GM12892 (cell line): Measurements from ENCODE around the gene PDIA5.

Experiments
- DNase-seq: peaks from one replicate; pipeline ENCODE4 v3.0.0; 2011; ENCODE audit not compliant: insufficient read length
- FAIRE-seq: peaks from 2 replicates; lab custom pipeline; 2011; peaks lifted over from hg19 to GRCh38; lab: Jason Lieb, UNC
- POLR2A ChIP-seq: IDR thresholded peaks from 2 replicates; pipeline ENCODE4 v1.6.1; 2011; ENCODE audit warnings: low read depth, low read length, control low read depth
- POLR2AphosphoS5 ChIP-seq: IDR thresholded peaks from 2 replicates; pipeline ENCODE4 v1.6.1; 2011; ENCODE audit warnings: low read depth, low read length, control low read depth
- TAF1 ChIP-seq: IDR thresholded peaks from 2 replicates; pipeline ENCODE4 v1.6.1; 2011; ENCODE audit warnings: low read depth, mild to moderate bottlenecking, control low read depth, low read length, borderline replicate concordance

Gene PDIA5

DNA sequence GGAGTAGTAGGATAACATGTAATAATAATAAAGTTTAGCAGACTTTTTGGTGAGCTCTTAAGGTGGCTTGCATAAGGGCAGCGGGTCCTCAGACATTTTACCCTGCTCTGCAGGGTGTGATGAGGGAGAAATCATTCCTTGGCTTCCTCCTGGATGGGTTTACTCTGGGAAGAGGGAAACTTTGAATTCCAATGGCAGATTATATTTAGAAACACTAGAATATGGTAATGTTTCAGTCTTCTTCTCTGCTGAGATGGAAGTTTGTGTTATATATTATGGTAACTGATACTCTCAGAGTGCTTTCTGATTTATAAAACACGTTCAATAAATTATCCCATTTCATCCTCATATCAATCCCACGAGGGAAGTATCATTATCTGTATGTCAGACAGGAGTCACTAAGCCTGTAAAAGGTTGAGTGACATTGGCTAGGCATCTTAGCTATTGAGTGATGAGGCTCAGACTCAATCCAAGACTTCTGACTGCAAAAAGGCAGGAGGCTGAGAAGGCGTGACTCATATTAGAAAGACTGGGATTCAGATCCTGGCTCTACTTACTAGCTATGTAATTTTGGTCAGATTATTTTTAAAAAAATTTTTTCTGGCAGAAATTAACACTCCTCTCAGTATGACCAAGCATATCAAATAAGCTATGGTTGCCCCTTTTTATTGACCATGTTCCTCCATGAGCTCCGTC lies 19.3 kb downstream of the PDIA5 start:
- TF ChIP-seq POLR2A: no peak
- no peak for TF ChIP-seq POLR2AphosphoS5
- no peak for TF ChIP-seq TAF1
- FAIRE-seq (no peak), DNase-seq (no peak)

DNA sequence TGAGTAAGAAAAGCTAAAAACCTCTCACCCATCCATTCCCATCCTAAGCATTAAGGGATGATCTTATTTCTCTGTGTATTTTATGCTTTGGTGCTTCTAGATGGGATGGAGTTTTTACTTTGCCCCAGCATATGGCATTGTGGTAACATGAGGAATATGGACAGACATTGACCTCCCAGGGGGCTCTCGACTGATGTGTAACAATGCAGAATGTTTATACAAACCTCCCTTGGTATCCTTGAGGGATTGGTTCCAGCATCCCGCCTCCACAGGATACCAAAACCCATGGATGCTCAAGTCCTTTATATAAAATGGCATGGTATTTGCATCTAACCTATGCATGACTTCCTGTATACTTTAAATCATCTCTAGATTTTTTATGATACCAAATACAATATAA lies 21.6 kb downstream of the PDIA5 start:
- FAIRE-seq (no peak), DNase-seq (no peak)
- TF ChIP-seq POLR2AphosphoS5 (no peak), TAF1 (no peak), POLR2A (no peak)

DNA sequence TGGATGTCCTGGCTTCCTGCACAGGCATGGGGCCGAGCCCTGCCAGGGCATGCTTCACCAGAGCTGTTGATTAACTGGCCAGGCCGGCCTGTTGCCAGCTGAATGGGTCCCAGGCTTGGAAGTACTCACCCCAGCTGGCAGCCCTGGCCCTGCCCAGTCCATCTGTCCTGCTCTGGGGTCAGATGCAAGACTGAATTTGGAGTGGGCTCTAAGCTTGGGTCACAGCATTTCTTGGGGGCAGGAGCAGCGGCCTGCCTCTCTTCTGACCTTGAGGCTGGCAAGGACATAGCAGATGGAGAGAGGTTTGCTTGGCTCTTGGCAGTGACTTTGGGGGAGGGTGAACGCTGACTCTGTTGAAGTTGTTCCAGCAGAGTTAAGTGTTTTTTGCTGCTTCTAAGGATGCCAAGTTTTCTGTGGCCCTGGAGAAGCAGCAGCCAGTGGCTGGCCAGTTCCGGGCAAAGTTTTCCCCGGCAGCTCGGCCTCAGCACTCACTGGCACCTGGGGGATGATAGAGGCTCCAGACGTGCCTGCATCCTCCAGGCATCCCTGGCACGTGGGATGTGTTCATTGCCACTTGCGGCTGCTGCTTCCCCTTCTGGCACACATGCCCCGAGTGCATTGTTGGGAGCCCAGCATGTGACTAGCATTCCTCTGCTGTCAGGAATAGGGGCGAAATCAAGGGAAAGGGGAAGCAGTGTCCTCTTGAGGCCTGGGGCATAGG lies 22.9 kb downstream of the PDIA5 start:
- no peak for TF ChIP-seq TAF1
- no peak for TF ChIP-seq POLR2AphosphoS5
- TF ChIP-seq POLR2A: no peak
- no peak for DNase-seq
- FAIRE-seq: no peak

DNA sequence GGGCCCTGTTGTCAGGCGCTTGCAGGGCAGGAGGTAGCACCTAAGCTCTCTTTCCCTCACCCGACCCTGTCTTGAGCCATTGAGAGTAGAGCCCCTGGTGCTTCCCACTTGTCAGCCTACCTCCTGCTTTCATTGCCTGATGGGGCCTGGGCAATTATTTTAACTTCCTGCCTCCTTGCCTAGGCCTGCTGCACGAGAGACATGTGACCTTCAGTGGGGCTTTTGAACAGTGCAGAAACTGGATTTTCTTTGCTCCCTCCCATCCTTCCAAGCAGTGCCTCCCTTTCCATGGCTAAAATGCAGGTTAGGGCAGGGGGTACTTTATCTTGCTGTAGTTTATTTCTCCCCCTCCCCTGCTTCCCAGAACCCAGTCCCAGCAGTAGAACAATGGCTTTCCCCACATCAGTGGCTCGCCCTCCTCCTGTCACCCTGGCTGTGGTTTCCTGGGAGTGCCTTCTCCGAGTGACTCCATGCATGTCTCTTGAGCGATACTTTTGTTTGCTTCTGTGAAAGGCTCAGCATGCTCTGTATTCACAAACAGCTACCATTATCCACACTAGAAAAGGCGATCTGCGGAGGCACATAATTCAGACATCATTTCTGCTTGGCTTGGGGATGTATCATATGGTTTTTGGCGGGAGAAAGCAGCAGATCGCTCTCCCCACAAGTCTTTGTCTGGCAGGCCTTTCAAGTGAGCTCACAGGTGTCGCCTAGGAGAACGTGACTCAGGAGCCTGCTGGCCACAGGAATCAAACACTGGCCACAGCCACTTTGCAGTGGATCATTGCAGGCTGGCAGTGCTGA lies 24.1 kb downstream of the PDIA5 start:
- DNase-seq: no peak
- no peak for TF ChIP-seq TAF1
- TF ChIP-seq POLR2AphosphoS5: no peak
- no peak for TF ChIP-seq POLR2A
- no peak for FAIRE-seq

DNA sequence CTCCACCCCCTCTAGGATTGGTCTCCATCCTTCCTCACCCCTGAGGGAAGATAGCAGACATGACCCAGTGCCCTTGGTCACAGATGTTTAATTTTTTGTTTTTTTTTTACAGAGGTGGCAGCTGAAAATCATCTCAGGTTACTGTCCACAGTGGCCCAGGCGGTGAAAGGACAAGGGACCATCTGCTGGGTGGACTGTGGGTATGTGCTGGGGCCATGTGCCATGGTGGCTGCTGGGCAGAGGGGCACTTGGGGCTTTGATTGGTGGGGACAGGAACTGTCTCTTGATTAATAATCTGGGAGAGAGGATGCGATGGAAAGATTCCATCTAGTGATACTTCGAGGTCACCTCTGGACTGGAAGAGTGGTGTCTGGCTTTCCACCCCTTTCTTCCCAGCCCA lies 25.4 kb downstream of the PDIA5 start:
- TF ChIP-seq POLR2A: no peak
- TF ChIP-seq TAF1: no peak
- TF ChIP-seq POLR2AphosphoS5: no peak
- DNase-seq (no peak), FAIRE-seq (no peak)

DNA sequence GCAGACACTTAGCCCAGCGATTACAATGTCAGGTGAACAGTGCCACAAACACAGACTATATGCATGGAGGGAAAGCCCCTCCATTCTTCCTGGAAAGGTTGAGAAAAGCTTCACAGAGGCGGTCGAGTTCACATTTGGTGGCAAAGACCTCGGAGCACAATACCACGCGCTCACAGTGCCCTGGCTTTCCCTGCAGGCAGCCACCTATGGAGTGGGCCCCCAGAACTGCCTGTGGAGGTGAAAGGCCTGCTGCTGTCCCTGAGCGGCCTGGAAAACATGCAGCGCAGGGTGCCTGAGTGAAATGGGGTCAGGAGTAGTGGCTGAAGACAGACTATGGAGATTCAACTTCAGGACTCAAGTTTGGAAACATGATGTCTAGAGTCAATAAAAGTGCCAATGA lies 26.9 kb downstream of the PDIA5 start:
- FAIRE-seq (no peak), DNase-seq (no peak)
- no peak for TF ChIP-seq POLR2AphosphoS5
- no peak for TF ChIP-seq TAF1
- TF ChIP-seq POLR2A: no peak

DNA sequence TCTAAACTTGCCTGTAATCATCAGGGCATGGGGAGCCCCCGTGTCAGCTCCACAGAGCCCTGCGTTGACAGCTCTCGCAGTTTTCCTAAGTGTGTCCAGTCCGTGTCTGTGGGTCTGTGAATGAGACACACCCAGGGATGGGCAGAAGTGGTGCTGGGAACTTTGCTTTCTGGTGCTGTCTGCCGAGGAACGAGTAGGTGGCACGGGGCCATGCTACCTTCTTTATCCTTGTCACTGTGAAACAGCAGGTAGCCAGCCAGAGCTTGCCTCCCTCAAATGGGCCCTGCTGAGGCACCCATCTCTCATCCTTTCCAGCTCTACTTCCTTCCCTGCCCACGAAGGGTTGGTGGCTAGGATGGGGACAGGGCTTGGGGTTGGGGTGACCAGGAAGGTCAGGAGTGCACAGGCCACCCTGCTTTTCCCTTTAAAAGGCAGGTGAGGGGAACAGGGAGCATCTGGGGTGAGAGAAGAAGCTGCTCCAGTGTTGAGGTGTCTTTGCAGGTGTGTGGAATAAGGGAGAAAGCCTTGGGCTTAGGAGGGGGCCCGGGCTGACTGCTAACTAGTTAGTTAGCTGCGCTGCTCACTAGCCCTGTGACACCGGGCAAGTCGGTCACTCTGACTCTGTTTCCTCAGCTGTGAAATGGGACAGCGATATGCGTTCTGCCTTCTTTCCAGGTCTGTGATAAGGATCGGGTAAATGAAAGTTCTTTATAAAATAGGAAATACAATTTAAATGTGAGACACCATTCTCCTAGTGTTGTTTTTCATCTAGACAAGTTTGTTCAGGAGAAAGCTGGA lies 27.9 kb downstream of the PDIA5 start:
- FAIRE-seq (no peak), DNase-seq (no peak)
- TF ChIP-seq TAF1 (no peak), POLR2A (no peak), POLR2AphosphoS5 (no peak)

DNA sequence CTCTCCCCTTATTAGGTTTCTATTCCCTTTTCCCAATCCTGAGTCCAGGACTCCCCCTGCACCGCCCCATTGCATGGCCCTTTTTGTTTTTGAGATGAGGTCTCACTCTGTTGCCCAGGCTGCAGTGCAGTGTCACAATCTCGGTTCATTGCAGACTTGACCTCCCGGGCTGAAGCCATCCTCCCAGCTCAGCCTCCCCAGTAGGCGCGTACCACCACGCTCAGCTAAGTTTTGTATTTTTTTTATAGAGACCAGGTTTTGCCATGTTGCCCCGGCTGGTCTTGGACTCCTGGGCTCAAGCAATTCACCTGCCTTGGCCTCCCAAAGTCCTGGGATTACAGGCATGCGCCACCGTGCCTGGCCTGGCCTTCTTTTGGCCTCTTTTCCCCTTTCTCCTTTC lies 29.3 kb downstream of the PDIA5 start:
- TF ChIP-seq POLR2AphosphoS5 (no peak), TAF1 (no peak), POLR2A (no peak)
- DNase-seq (no peak), FAIRE-seq (no peak)

DNA sequence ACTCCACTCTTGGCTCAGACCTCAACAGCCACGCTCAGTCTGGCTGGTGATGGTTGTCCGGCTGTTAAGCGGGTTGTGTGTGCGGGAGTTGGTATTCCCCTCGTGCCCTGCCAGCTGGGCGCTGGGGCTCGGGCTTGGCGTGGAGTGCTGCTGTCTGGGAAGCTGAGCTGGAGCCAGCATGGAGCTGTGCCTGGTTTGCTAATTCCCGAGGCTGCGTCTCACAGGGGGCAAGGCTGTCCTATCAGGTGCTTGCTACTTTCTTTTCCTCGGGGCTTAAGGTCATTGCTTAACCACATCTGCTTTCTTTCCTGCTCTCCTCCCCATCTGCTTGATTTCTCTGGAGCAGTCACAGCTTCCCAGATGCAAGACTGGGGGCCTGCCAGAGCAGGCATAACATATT lies 29.9 kb downstream of the PDIA5 start:
- DNase-seq (no peak), FAIRE-seq (no peak)
- TF ChIP-seq TAF1 (no peak), POLR2A (no peak), POLR2AphosphoS5 (no peak)

DNA sequence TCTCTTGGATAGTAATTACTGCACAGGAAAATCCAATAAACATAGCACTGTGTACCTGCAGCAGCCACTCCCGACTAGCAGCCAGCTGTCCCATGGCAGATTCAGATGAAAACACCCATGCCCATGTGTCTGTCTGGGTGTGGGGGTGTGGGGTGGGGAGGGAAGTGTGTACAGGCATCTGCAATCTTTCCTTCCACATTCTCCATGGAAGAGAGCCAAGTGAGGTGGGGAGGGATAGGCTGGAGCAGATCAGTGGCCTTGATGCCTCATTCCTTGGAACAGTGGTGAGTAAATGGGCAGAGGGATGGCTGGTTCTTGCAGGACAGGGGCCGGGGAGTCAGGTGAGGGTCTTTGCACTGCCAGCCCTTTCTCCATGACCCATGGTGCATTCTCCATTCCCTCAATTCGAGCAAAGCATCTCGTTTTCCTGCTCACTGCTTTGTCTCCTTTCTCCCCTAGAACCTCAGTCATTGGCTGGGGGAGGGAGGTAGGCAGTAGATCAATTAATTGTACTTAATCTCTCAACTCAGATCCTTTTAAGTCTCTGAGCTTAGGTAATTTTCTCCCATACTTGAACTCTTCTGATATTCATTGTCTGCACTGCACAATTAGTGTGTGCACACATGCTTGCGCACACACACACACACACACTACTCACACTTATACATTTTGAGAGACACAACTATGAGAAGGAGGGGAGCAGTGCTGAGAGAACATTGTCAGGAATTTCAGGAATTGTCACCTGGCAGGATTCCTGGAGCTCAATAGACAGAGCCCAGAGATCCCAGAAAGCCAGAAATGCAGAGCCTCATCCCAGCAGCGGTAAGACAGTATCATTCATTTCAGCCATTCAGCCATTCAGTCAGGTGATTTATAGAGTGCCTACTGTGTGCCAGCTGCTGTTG lies 31.9 kb downstream of the PDIA5 start:
- no peak for TF ChIP-seq POLR2AphosphoS5
- no peak for TF ChIP-seq POLR2A
- no peak for TF ChIP-seq TAF1
- no peak for DNase-seq
- FAIRE-seq: no peak
